H9 (cell line): ENCODE results near the gene TESK2. TPM values are rescaled to one million over a fixed set of nuclear protein-coding genes. Genes with fewer than 3 reads are reported as not detected.
"Not testable (repeated sequence)": the region's sequence is repeated elsewhere in the genome, so short reads cannot be mapped to it uniquely, and the experiment has no call there.

Source experiments
- DNase-seq: peaks from one replicate; pipeline ENCODE4 v3.0.0-alpha.2; 2017
- H2AFZ ChIP-seq: one replicate; pipeline ENCODE4 v1.6.1; 2013; ENCODE audit warnings: mild to moderate bottlenecking, low read length, control low read depth, moderate library complexity
- H2AK5ac ChIP-seq: 2 replicates; pipeline ENCODE4 v1.6.1; 2013; ENCODE audit warnings: low read length, control low read depth, mixed read lengths; ENCODE audit not compliant: insufficient read length
- H2BK120ac ChIP-seq: one replicate; pipeline ENCODE4 v1.6.1; 2013; ENCODE audit warnings: low read depth, mild to moderate bottlenecking, low read length, control low read depth, inconsistent platforms; ENCODE audit not compliant: poor library complexity, severe bottlenecking
- H2BK12ac ChIP-seq: 2 replicates; pipeline ENCODE4 v1.6.1; 2013; ENCODE audit warnings: low read length, control low read depth, mixed read lengths, low read depth; ENCODE audit not compliant: insufficient read length
- H2BK15ac ChIP-seq: 2 replicates; pipeline ENCODE4 v1.6.1; 2013; ENCODE audit warnings: low read depth, low read length, control low read depth
- H2BK20ac ChIP-seq: one replicate; pipeline ENCODE4 v1.6.1; 2013; ENCODE audit warnings: low read depth, mild to moderate bottlenecking, low read length, control low read depth, inconsistent platforms; ENCODE audit not compliant: poor library complexity, severe bottlenecking
- H2BK5ac ChIP-seq: 2 replicates; pipeline ENCODE4 v1.6.1; 2013; ENCODE audit warnings: low read length, control low read depth, mixed read lengths; ENCODE audit not compliant: insufficient read length
- H3K14ac ChIP-seq: 2 replicates; pipeline ENCODE4 v1.6.1; 2013; ENCODE audit warnings: low read length, control low read depth; ENCODE audit not compliant: insufficient read depth
- H3K18ac ChIP-seq: 2 replicates; pipeline ENCODE4 v1.6.1; 2013; ENCODE audit warnings: low read depth, mild to moderate bottlenecking, mixed read lengths, low read length, control low read depth; ENCODE audit not compliant: insufficient read length
- H3K23ac ChIP-seq: 2 replicates; pipeline ENCODE4 v1.6.1; 2013; ENCODE audit warnings: low read length, control low read depth, mixed read lengths, low read depth; ENCODE audit not compliant: insufficient read length
- H3K23me2 ChIP-seq: 2 replicates; pipeline ENCODE4 v1.6.1; 2013; ENCODE audit warnings: low read depth, mild to moderate bottlenecking, mixed read lengths, low read length, control low read depth; ENCODE audit not compliant: insufficient read length, poor library complexity, severe bottlenecking
- H3K27ac ChIP-seq: 2 replicates; pipeline ENCODE4 v1.5.1; 2013; ENCODE audit warnings: low read length, control low read depth, mixed read lengths, low read depth; ENCODE audit not compliant: insufficient read length
- H3K27me3 ChIP-seq: 2 replicates; pipeline ENCODE4 v1.6.1; 2013; ENCODE audit warnings: low read length, control low read depth, inconsistent platforms; ENCODE audit not compliant: insufficient read depth
- H3K4ac ChIP-seq: 2 replicates; pipeline ENCODE4 v1.6.1; 2013; ENCODE audit warnings: low read depth, mild to moderate bottlenecking, control low read depth, inconsistent platforms, low read length, moderate library complexity
- H3K4me1 ChIP-seq: 2 replicates; pipeline ENCODE4 v1.6.1; 2013; ENCODE audit warnings: low read length, control low read depth, inconsistent platforms; ENCODE audit not compliant: insufficient read depth
- H3K4me2 ChIP-seq: 2 replicates; pipeline ENCODE4 v1.6.1; 2013; ENCODE audit warnings: low read length, control low read depth, mixed read lengths; ENCODE audit not compliant: insufficient read length, insufficient read depth
- H3K56ac ChIP-seq: 2 replicates; pipeline ENCODE4 v1.6.1; 2013; ENCODE audit warnings: low read depth, mild to moderate bottlenecking, mixed read lengths, low read length, control low read depth; ENCODE audit not compliant: insufficient read length
- H3K79me1 ChIP-seq: 2 replicates; pipeline ENCODE4 v1.6.1; 2013; ENCODE audit warnings: low read depth, mild to moderate bottlenecking, moderate library complexity, low read length, control low read depth, inconsistent platforms; ENCODE audit not compliant: insufficient read depth, poor library complexity, severe bottlenecking
- H3K79me2 ChIP-seq: 2 replicates; pipeline ENCODE4 v1.6.1; 2013; ENCODE audit warnings: low read length, control low read depth, inconsistent platforms; ENCODE audit not compliant: insufficient read depth
- H3K9ac ChIP-seq: 2 replicates; pipeline ENCODE4 v1.6.1; 2013; ENCODE audit warnings: low read length, control low read depth, mixed read lengths; ENCODE audit not compliant: insufficient read length; ENCODE audit errors: extremely low read depth
- H3K9me3 ChIP-seq: one replicate; pipeline ENCODE4 v1.6.1; 2013; ENCODE audit warnings: low read depth, low read length, inconsistent platforms; ENCODE audit not compliant: control insufficient read depth
- H3T11ph ChIP-seq: one replicate; pipeline ENCODE4 v1.6.1; 2013; ENCODE audit warnings: mild to moderate bottlenecking, low read length, control low read depth, inconsistent platforms
- H4K20me1 ChIP-seq: one replicate; pipeline ENCODE4 v1.6.1; 2013; ENCODE audit not compliant: control insufficient read depth, insufficient read length, insufficient read depth
- H4K5ac ChIP-seq: 2 replicates; pipeline ENCODE4 v1.6.1; 2013; ENCODE audit warnings: low read depth, mild to moderate bottlenecking, mixed read lengths, low read length, control low read depth; ENCODE audit not compliant: insufficient read length
- H4K8ac ChIP-seq: replicated peaks from 2 replicates; pipeline ENCODE4 v1.6.1; 2013; ENCODE audit warnings: low read length, control low read depth, mixed read lengths, low read depth; ENCODE audit not compliant: insufficient read length
- H4K91ac ChIP-seq: 2 replicates; pipeline ENCODE4 v1.6.1; 2013; ENCODE audit warnings: low read depth, mild to moderate bottlenecking, moderate library complexity, mixed read lengths, low read length, control low read depth; ENCODE audit not compliant: insufficient read length
- H3K27ac Mint-ChIP-seq, 3 experiments: 2 replicates in 2 of 3; 3 replicates in 1 of 3; pipeline ENCODE4 v1.8.0; 2020 to 2021; ENCODE audit warnings: mixed read lengths in 3 of 3, mild to moderate bottlenecking in 1 of 3, moderate library complexity in 1 of 3
- H3K27me3 Mint-ChIP-seq: 2 replicates; pipeline ENCODE4 v1.8.0; 2021; ENCODE audit warnings: low read depth, mild to moderate bottlenecking, moderate library complexity, mixed read lengths
- H3K36me3 Mint-ChIP-seq, 3 experiments: 2 replicates in 2 of 3; 3 replicates in 1 of 3; pipeline ENCODE4 v1.8.0; 2020 to 2021; ENCODE audit warnings: low read depth in 3 of 3, mixed read lengths in 3 of 3; ENCODE audit not compliant: insufficient read depth in 1 of 3
- H3K4me1 Mint-ChIP-seq, 2 experiments: 2 replicates each; pipeline ENCODE4 v1.8.0; 2020; ENCODE audit warnings: mixed read lengths in 2 of 2
- H3K4me3 Mint-ChIP-seq, 2 experiments: 2 replicates in 1 of 2; 3 replicates in 1 of 2; pipeline ENCODE4 v1.8.0; 2020 to 2021; ENCODE audit warnings: mild to moderate bottlenecking in 2 of 2, mixed read lengths in 2 of 2, moderate library complexity in 1 of 2
- H3K9me3 Mint-ChIP-seq, 2 experiments: 2 replicates in 1 of 2; 3 replicates in 1 of 2; pipeline ENCODE4 v1.8.0; 2020; ENCODE audit warnings: mild to moderate bottlenecking in 2 of 2, mixed read lengths in 2 of 2, moderate library complexity in 1 of 2
- WGBS: extraction: QIAGEN DNeasy Blood & Tissue Kit; methylation state at CpG from one replicate; pipeline ENCODE4 v1.1.7; 2013; ENCODE audit warnings: missing lambda C conversion rate, low lambda C conversion rate, mixed read lengths; ENCODE audit not compliant: insufficient read length; ENCODE audit errors: extremely low coverage; 5-methylcytosine and 5-hydroxymethylcytosine counted together
- total RNA-seq: library from RNA; stranded (reverse); gene quantifications from 2 replicates; pipeline ENCODE4 v1.2.1, GENCODE V29; 2021

The TESK2 gene
- total RNA-seq, 1 experiment from 2014 or later: 7.2 TPM

DNA sequence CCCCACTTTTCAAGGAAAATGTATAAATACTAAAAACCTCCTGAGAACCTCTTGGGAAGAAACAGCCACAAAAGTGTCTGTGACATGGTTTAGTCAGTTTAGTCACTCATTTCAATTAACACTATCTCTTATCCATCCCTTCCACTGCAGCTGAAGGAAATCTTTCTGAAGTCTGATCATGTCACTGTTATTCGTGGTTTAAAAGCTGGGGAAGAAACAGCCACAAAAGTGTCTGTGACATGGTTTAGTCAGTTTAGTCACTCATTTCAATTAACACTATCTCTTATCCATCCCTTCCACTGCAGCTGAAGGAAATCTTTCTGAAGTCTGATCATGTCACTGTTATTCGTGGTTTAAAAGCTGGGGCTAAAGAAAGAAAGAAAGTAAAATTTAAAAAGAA is 32.6 kb upstream of the TESK2 start:
- not testable (repeated sequence) for H3K23me2 ChIP-seq, H2BK20ac ChIP-seq, H3K27ac Mint-ChIP-seq

More for the DNA sequence above, 32.6 kb upstream of the TESK2 start:
- no CpG with 5 or more reads among the region's 2 CpGs for WGBS
- H3K4me2 ChIP-seq, H3K27ac ChIP-seq, H2AK5ac ChIP-seq, H3K4me1 ChIP-seq, H2BK12ac ChIP-seq, H3K23ac ChIP-seq, H4K8ac ChIP-seq, H3K4me3 Mint-ChIP-seq, H2BK120ac ChIP-seq, H2BK15ac ChIP-seq, H3K27me3 ChIP-seq, H2BK5ac ChIP-seq, H3K27me3 Mint-ChIP-seq, H3K14ac ChIP-seq, H4K91ac ChIP-seq, H3K9me3 ChIP-seq, H4K5ac ChIP-seq, H4K20me1 ChIP-seq, H3K9me3 Mint-ChIP-seq, H3K79me1 ChIP-seq, H3K18ac ChIP-seq, H3K9ac ChIP-seq, H3K56ac ChIP-seq, DNase-seq, H2AFZ ChIP-seq, H3K4ac ChIP-seq, H3T11ph ChIP-seq: not testable (repeated sequence)
- peaks cover 39 to 53% of the 10 kb centered on the region in 2 experiments for H3K4me1 Mint-ChIP-seq
- peaks cover 28% of the 10 kb centered on the region; the same call in 1 of the 2 replicates for H3K79me2 ChIP-seq
- peaks cover 5 to 12% (median 10%) of the 10 kb centered on the region in 3 experiments; a peak in 5 of 7 replicates for H3K36me3 Mint-ChIP-seq
